Mesothelial cell of epicardium (in vitro differentiated cells): Measurements from ENCODE around the gene GLCCI1. TPM values are rescaled to one million over a fixed set of nuclear protein-coding genes. Genes with fewer than 3 reads are reported as not detected.

ENCODE experiments used
- DNase-seq, 2 experiments: peaks; one replicate each; pipeline ENCODE4 v3.0.0; 2021; ENCODE audit warnings: low spot score in 2 of 2; ENCODE audit not compliant: unreplicated experiment in 2 of 2
- H3K27ac Mint-ChIP-seq: 2 replicates; pipeline ENCODE4 v1.8.0; 2021; ENCODE audit warnings: mixed read lengths
- H3K27me3 Mint-ChIP-seq: 2 replicates; pipeline ENCODE4 v1.8.0; 2021; ENCODE audit warnings: low read depth, mixed read lengths
- H3K36me3 Mint-ChIP-seq: 2 replicates; pipeline ENCODE4 v1.8.0; 2021; ENCODE audit warnings: mixed read lengths
- H3K4me1 Mint-ChIP-seq: 2 replicates; pipeline ENCODE4 v1.8.0; 2021; ENCODE audit warnings: mixed read lengths
- H3K4me3 Mint-ChIP-seq: 2 replicates; pipeline ENCODE4 v1.8.0; 2021; ENCODE audit warnings: mild to moderate bottlenecking, moderate library complexity, mixed read lengths
- H3K9me3 Mint-ChIP-seq: 2 replicates; pipeline ENCODE4 v1.8.0; 2021; ENCODE audit warnings: mixed read lengths
- total RNA-seq: library from RNA; stranded (reverse); gene quantifications from 3 replicates; pipeline ENCODE4 v1.2.1, GENCODE V29; 2021
- TF ChIP-seq, protein P1 (sequence below): fragments of 200-600 bp; sonication (generic); IDR thresholded peaks from one replicate; pipeline ENCODE4 v1.5.0; 2021; ENCODE audit warnings: antibody characterized with exemption; ENCODE audit not compliant: unreplicated experiment

Gene GLCCI1
- total RNA-seq, 1 donor from 2014 or later: 30.2 TPM

DNA sequence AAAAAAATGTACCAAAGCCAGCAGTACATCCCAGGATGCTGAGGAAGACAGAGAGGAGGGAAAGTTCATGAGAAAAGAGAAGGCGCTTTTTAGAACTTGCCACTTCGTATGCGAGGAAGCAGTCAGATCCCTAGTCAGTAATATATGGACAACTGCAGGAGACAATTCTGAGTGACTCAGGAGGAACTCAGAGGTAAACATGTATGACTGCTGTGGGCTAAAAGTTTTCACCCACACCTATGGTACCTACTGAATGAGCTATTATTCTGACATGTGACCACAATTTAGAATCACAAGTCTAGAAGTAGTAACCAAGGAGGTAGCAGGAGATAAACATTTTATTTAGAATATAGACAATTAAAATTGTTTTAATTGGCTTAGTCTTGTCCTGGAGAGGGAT is 166.8 kb downstream of the GLCCI1 start:
- Mint-ChIP-seq H3K27me3 (no peaks in the 10 kb centered on the region), H3K4me1 (no peaks in the 10 kb centered on the region), H3K27ac (no peak overlapping the region), H3K4me3 (no peak overlapping the region), H3K9me3 (no peaks in the 10 kb centered on the region), H3K36me3 (no peaks in the 10 kb centered on the region)
- no peak for DNase-seq
- TF ChIP-seq, protein P1, sequence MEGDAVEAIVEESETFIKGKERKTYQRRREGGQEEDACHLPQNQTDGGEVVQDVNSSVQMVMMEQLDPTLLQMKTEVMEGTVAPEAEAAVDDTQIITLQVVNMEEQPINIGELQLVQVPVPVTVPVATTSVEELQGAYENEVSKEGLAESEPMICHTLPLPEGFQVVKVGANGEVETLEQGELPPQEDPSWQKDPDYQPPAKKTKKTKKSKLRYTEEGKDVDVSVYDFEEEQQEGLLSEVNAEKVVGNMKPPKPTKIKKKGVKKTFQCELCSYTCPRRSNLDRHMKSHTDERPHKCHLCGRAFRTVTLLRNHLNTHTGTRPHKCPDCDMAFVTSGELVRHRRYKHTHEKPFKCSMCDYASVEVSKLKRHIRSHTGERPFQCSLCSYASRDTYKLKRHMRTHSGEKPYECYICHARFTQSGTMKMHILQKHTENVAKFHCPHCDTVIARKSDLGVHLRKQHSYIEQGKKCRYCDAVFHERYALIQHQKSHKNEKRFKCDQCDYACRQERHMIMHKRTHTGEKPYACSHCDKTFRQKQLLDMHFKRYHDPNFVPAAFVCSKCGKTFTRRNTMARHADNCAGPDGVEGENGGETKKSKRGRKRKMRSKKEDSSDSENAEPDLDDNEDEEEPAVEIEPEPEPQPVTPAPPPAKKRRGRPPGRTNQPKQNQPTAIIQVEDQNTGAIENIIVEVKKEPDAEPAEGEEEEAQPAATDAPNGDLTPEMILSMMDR: no peak

DNA sequence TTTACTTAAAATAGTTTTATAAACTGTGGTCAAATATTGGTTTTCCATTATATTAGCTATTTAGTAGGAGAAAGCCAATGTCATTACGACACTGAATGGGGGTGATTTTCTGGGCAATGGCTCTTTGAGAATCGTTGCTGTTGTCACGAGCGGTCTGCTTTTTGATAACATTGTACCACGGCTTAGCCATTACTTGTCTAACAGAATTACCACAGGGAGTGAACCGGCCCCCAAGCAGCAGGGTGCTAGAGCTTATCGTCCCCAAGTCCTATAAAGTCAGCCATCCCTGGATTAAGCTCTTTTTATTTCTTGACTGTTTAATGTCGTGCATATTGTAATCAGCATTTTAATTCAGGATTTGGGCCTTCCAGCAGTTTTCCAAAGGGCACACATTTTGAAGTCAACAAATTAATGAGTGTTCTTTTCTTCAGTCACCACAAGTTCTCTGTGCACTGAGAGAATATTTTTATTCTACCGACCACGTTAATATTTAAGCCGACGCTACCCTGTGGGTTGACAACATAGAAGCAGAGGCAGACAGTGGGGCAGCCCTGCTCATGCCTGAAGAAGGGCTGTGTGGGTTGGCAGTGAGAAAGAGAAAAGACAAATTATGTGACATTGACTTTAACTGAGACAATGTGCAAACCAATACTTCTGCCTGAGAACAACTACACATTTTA is 167.6 kb downstream of the GLCCI1 start:
- no peak overlapping the region for H3K4me3 Mint-ChIP-seq
- no peaks in the 10 kb centered on the region for H3K9me3 Mint-ChIP-seq
- DNase-seq: no peak
- no peaks in the 10 kb centered on the region for H3K27me3 Mint-ChIP-seq
- TF ChIP-seq, protein P1: no peak
- no peaks in the 10 kb centered on the region for H3K36me3 Mint-ChIP-seq
- no peaks in the 10 kb centered on the region for H3K4me1 Mint-ChIP-seq
- H3K27ac Mint-ChIP-seq: no peak overlapping the region
